Medulla oblongata (tissue), 1 donor: Measurements from ENCODE around the gene DNAJC11.
"Not testable (repeated sequence)": the region's sequence is repeated elsewhere in the genome, so short reads cannot be mapped to it uniquely, and the experiment has no call there.

Experiments used
- DNase-seq: peaks from one replicate; pipeline ENCODE4 v3.0.0-alpha.2; 2015; ENCODE audit errors: extremely low spot score

Gene DNAJC11

DNA sequence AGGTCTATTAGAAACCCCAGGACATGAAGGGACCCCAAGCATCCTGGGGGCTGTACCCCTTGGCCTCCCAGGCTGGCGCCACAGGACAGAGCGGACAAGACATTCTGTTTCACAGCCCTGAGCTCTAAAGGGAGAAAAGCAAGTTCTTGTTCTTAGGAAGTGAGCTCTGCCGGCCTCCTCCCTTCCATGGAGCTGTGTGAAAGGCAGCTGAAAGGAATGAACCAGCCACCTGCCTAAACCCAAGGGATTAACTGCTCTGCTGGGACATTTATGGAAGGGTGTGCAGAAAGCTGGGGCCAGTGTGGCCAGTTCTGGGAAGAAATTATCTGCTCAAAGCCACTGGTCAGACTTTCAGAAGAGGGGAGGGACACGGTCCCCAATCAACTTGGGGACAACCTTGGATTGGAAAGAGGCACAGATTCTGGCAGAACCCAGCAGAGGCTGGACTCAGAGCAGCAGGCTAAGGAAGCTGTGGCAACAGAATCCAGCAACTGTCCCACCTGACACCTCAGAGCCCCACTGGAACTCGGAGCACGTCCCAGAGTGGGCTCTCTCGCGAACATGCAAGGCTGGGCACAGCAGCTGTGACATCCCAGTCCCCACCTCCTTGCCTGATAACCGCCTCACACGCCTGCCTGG lies 101.1 kb downstream of the DNAJC11 start:
- DNase-seq = no peak

- DNase-seq = not testable (repeated sequence)
Measured at GRCh38 chr1:6599991-6600390, 101.6 kb downstream of the DNAJC11 start.

GRCh38 chr1:6599141-6599975 lies 102.3 kb downstream of the DNAJC11 start:
- peak; percentile 44 for DNase-seq

DNA sequence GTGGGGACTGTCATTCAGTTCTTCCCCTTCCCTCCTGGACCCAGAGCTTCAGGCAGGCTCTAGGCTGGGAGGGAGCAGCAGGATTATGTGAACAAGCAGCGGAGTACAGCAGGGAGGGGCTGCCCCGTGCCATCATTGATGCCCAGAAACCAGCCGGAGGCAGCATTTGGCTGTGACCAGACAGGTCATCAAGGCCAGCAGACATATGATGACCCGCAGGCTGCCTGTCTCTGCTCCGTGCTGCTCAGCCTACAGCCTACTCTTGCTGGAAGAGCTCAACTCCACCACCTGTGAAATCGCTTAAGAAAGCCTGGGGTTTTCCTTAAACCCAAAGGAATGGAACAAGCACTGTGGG lies 103.9 kb downstream of the DNAJC11 start:
- no peak for DNase-seq

GRCh38 chr1:6596886-6597776 lies 104.5 kb downstream of the DNAJC11 start:
- DNase-seq = no peak

- no peak for DNase-seq
Measured at GRCh38 chr1:6596351-6596750, 105.3 kb downstream of the DNAJC11 start.

- DNase-seq = no peak
Measured at GRCh38 chr1:6594977-6595740, 106.5 kb downstream of the DNAJC11 start.

GRCh38 chr1:6593810-6594209 lies 107.8 kb downstream of the DNAJC11 start:
- no peak for DNase-seq

GRCh38 chr1:6592865-6593593 lies 108.6 kb downstream of the DNAJC11 start:
- DNase-seq = no peak

- no peak for DNase-seq
Measured at GRCh38 chr1:6592441-6592840, 109.2 kb downstream of the DNAJC11 start.

GRCh38 chr1:6591644-6592043 lies 110.0 kb downstream of the DNAJC11 start:
- no peak for DNase-seq

DNA sequence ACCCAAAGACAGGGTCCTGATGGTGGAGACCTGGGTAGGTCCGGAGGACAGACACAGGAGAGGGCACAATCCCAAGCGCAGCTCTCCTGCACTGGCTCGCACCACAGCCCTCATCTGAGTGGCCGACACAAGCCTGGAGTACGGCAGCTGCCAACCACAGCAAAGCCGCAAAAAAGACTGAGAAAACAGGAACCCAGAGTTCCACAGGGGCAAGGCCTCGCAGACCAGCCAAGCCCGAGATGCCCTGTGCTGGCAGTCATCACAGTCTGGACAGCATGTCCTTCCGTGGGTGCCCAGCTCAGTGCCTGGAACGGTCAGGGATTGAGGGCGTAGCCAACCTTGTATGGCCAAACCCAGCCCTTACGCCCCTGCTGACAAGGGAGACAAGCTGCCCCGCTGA lies 110.4 kb downstream of the DNAJC11 start:
- DNase-seq = peak; percentile 49

- DNase-seq = no peak
Measured at GRCh38 chr1:6590046-6590445, 111.6 kb downstream of the DNAJC11 start.

GRCh38 chr1:6588893-6589520 lies 112.6 kb downstream of the DNAJC11 start:
- no peak for DNase-seq

- DNase-seq = no peak
Measured at GRCh38 chr1:6588128-6588892, 113.3 kb downstream of the DNAJC11 start.

DNA sequence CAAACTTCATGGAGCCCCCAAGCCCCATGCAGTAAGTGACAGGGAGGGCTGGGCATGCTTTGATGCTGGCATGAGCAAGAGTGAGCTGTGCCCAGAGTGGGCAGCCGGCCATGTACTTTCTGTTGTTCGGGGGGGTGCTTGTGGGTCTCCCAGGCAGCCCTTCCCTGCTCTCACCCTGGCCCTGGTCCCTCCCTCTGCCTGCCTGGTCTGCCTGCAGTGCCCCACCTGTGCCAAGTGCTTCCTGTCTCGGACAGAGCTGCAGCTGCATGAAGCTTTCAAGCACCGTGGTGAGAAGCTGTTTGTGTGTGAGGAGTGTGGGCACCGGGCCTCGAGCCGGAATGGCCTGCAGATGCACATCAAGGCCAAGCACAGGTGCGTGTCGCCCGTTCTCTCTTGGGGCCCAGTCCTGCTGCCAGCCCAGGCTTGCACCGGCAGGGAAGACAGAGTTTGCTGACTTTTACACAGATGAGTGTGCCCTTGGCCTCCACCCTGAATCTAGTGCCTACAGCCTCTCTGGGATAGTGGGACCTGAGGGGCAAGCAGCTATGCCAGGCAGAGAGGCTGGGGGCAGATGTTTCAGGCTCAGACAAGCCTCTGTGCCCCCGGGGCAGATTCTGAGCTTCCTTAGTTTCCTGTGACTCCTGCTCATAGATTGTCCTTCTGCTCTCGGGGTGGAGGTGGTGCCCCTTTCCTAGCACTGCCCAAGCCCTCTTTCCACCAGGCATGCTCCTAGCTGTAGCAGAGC lies 114.2 kb downstream of the DNAJC11 start:
- peak; percentile 84 for DNase-seq

- no peak for DNase-seq
Measured at GRCh38 chr1:6586404-6586816, 115.2 kb downstream of the DNAJC11 start.

DNA sequence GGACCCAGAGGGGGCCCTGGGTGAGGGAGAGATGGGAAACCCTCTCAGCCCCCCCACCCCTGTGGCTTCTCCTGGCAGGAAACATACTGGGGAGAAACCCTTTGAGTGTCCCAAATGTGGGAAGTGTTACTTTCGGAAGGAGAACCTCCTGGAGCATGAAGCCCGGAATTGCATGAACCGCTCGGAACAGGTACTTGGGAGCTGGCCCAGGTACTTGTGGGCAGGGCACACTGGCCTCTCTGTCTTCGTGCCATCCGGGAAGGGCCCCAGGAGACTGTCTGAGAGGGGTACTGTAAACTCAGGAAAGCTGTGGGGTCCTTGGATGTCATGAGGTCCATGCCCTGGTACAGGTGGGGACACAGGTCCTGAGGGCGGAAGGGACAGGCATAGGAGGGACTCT lies 115.8 kb downstream of the DNAJC11 start:
- DNase-seq = no peak
